HFFc6 (cell line): ENCODE data around the gene RTRAF. TPM values are rescaled to one million over a fixed set of nuclear protein-coding genes. Genes with fewer than 3 reads are reported as not detected.

Source experiments
- DNase-seq: peaks from one replicate; pipeline ENCODE4 v3.0.0-alpha.2; 2018
- H3K27ac Mint-ChIP-seq: 2 replicates; pipeline ENCODE4 v1.8.0; 2020; ENCODE audit warnings: mild to moderate bottlenecking, mixed read lengths
- H3K27me3 Mint-ChIP-seq: 2 replicates; pipeline ENCODE4 v1.8.0; 2021; ENCODE audit warnings: mild to moderate bottlenecking, moderate library complexity, mixed read lengths; ENCODE audit not compliant: insufficient read depth
- H3K36me3 Mint-ChIP-seq: 2 replicates; pipeline ENCODE4 v1.8.0; 2021; ENCODE audit warnings: low read depth, mixed read lengths
- H3K4me1 Mint-ChIP-seq: 2 replicates; pipeline ENCODE4 v1.8.0; 2020; ENCODE audit warnings: low read depth, mixed read lengths
- H3K4me3 Mint-ChIP-seq: 2 replicates; pipeline ENCODE4 v1.8.0; 2020; ENCODE audit warnings: mild to moderate bottlenecking, moderate library complexity, mixed read lengths
- H3K9me3 Mint-ChIP-seq: 2 replicates; pipeline ENCODE4 v1.8.0; 2020; ENCODE audit warnings: mild to moderate bottlenecking, mixed read lengths
- total RNA-seq, 6 experiments: library from RNA; stranded (reverse); fragmentation: NEBNext Ultra II Directional; extraction: Animal tissue kit (Norgen Biotek cat#: 25700); gene quantifications; 2 replicates in 1 of 6; 3 replicates in 5 of 6; pipeline ENCODE4 v1.2.3, GENCODE V29; 2021
- TF ChIP-seq, protein P1 (sequence below): fragments of 200-600 bp; sonication (generic); IDR thresholded peaks from 2 replicates; pipeline ENCODE4 v1.5.0; 2021; ENCODE audit warnings: antibody characterized with exemption, mild to moderate bottlenecking

The RTRAF gene
- total RNA-seq, 6 experiments from 2014 or later = 161 to 181 (median 179) TPM

DNA sequence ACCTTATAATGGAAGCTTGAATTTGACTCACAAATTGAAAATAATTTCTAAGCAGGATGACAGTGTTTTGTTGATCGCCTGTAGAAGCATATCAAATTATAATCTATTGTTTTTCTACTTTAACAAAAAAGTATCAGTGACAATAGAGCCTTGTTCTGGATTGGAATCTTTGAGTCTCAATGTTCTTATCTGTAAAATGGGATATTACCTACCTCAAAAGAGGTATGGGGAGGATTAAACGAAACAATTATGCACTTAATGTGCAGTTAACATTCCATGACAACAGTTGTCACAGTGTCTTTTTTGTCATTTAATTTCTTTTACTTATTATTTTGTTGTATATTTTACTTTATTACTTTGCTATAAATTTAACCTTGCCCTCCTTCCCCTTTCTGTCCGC is 1.1 kb downstream of the RTRAF start:
- no peaks in the 10 kb centered on the region for H3K9me3 Mint-ChIP-seq
- peaks cover 24% of the 10 kb centered on the region for H3K4me1 Mint-ChIP-seq
- peaks cover 6% of the 10 kb centered on the region; the same call in 1 of the 2 replicates for H3K27me3 Mint-ChIP-seq
- TF ChIP-seq, protein P1, sequence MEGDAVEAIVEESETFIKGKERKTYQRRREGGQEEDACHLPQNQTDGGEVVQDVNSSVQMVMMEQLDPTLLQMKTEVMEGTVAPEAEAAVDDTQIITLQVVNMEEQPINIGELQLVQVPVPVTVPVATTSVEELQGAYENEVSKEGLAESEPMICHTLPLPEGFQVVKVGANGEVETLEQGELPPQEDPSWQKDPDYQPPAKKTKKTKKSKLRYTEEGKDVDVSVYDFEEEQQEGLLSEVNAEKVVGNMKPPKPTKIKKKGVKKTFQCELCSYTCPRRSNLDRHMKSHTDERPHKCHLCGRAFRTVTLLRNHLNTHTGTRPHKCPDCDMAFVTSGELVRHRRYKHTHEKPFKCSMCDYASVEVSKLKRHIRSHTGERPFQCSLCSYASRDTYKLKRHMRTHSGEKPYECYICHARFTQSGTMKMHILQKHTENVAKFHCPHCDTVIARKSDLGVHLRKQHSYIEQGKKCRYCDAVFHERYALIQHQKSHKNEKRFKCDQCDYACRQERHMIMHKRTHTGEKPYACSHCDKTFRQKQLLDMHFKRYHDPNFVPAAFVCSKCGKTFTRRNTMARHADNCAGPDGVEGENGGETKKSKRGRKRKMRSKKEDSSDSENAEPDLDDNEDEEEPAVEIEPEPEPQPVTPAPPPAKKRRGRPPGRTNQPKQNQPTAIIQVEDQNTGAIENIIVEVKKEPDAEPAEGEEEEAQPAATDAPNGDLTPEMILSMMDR = no peak
- H3K27ac Mint-ChIP-seq = peak overlapping the region; percentile 72; the same call in 1 of the 2 replicates
- peaks cover 8% of the 10 kb centered on the region; the same call in 1 of the 2 replicates for H3K36me3 Mint-ChIP-seq
- no peak for DNase-seq
- peak overlapping the region; percentile 96 for H3K4me3 Mint-ChIP-seq

DNA sequence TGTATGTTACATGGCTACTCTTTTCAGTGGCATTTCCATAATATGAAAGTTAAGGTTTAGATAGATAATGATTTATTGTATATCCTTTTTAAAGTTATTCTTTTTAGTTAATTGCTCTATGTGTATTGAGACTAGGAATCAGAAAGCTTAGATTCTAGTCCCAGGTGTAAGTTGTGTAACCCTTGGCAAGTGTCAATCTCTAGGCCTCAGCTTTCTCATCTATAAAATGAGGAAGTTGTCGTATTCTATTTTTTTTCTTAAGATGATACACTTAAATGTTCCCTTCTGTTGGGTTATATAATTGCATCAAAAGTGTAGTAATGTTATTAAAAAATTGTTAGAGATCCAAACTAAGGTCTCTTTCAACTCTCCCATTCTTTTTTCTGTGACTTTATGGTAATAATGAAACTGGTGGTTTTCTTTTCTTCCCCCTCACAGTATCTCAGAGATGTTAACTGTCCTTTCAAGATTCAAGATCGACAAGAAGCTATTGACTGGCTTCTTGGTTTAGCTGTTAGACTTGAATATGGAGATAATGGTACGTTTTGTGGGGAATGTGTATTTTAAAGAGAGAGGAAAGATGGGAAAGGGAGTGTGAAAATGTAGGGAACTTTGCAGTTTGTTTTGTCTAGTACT is 4.1 kb downstream of the RTRAF start:
- DNase-seq = no peak
- H3K9me3 Mint-ChIP-seq = no peaks in the 10 kb centered on the region
- H3K4me1 Mint-ChIP-seq = peaks cover 30% of the 10 kb centered on the region
- H3K4me3 Mint-ChIP-seq = no peak overlapping the region
- H3K27ac Mint-ChIP-seq = peak overlapping the region; percentile 4; the same call in 1 of the 2 replicates
- H3K36me3 Mint-ChIP-seq = peaks cover 8% of the 10 kb centered on the region; the same call in 1 of the 2 replicates
- TF ChIP-seq, protein P1 = no peak
- H3K27me3 Mint-ChIP-seq = peaks cover 1% of the 10 kb centered on the region; the same call in 1 of the 2 replicates

DNA sequence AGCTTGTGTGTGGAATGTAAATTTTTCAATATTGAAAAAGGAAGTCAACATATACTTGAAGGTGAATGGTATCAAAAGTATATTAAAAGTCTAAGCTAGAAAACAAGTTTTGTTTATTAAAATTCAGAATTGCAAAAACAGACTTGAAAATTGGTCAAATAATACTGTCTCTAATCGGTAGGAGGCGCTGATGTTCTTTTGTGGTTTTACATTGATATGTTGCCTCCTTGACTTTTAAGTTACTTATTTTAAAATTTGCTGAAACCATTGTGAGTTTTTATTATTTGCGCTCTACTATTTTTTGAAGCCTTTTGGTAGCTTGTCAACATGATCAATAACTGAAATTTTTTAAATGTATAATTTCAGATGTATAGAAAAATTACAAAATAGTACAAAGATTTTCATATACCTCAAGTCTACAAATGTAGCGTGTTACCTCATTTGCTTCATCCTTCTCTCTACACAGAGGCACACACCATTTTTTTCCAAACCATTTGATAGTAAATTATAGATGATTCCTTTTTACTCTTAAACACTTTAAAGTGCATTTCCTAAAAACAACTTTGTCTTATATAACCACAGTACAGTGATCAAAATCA is 6.9 kb downstream of the RTRAF start:
- H3K9me3 Mint-ChIP-seq = no peaks in the 10 kb centered on the region
- TF ChIP-seq, protein P1 = peak; percentile 89
- H3K36me3 Mint-ChIP-seq = peaks cover 26% of the 10 kb centered on the region; the same call in 1 of the 2 replicates

DNA sequence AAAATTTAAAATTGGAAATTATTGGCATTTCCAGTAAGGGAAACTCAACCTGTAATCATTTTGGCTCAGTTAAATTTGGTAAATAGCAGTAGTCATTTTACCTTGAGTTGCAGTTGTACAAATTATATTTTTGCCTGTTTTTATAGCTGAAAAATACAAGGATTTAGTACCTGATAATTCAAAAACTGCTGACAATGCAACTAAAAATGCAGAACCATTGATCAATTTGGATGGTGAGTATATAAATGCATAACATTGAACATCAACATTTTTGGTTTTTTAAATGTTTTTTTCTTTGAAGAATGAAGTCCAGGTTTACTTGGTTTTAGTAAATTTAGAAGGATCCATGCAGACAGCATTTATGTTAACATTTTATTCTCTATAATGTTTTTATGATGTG is 9.0 kb downstream of the RTRAF start:
- TF ChIP-seq, protein P1 = no peak
- peaks cover 35% of the 10 kb centered on the region; the same call in 1 of the 2 replicates for H3K36me3 Mint-ChIP-seq
- peaks cover 54% of the 10 kb centered on the region for H3K4me1 Mint-ChIP-seq
- H3K27ac Mint-ChIP-seq = peak overlapping the region; percentile 80; the same call in 1 of the 2 replicates
- no peaks in the 10 kb centered on the region for H3K9me3 Mint-ChIP-seq
- peak overlapping the region; percentile 33; the same call in 1 of the 2 replicates for H3K4me3 Mint-ChIP-seq
- H3K27me3 Mint-ChIP-seq = no peaks in the 10 kb centered on the region; the same call in 1 of the 2 replicates
- no peak for DNase-seq

More for the DNA sequence above, 6.9 kb downstream of the RTRAF start:
- Mint-ChIP-seq H3K27ac (peak overlapping the region; percentile 47; the same call in 1 of the 2 replicates), H3K4me3 (no peak overlapping the region), H3K27me3 (no peaks in the 10 kb centered on the region), H3K4me1 (peaks cover 45% of the 10 kb centered on the region)
- DNase-seq = peak; percentile 35

DNA sequence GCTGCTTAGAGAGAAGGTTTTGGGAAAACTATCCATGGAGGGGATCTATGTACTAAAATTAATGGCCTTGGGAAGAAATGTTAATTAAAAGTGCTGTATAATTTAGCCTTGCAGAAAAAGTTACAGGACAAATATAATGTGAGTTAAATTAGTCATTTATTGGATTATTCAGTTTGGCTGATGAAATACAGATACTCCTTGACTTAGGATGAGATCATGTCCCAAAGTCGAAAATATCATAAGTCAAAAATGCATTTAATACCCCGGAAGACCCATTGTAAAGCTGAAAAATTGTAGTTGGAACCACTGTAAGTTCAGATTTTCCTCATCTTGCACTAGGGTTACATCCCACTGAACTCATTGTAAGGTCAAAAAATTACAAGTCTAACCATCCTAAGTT is 9.7 kb downstream of the RTRAF start:
- H3K36me3 Mint-ChIP-seq = peaks cover 36% of the 10 kb centered on the region; the same call in 1 of the 2 replicates
- peak overlapping the region; percentile 80 for H3K27ac Mint-ChIP-seq
- peaks cover 54% of the 10 kb centered on the region for H3K4me1 Mint-ChIP-seq
- H3K9me3 Mint-ChIP-seq = no peaks in the 10 kb centered on the region
- TF ChIP-seq, protein P1 = no peak
- H3K27me3 Mint-ChIP-seq = no peaks in the 10 kb centered on the region; the same call in 1 of the 2 replicates
- peak overlapping the region; percentile 33 for H3K4me3 Mint-ChIP-seq
- no peak for DNase-seq
